GM21786 (cell line): ENCODE measurements around the gene PPP6C.

ENCODE experiments used
- ATAC-seq: cut with Tn5 transposase; IDR thresholded peaks from one replicate; pipeline ENCODE4 v1.9.1; 2021; ENCODE audit not compliant: unreplicated experiment

PPP6C gene

GRCh38 chr9:125099816-125100215, 89.8 kb downstream of the PPP6C start:
- ATAC-seq, result no peak
